ENCODE results near the gene PFN4.
"Not testable (repeated sequence)": the region's sequence is repeated elsewhere in the genome, so short reads cannot be mapped to it uniquely, and the experiment has no call there.

Gene PFN4

GRCh38 chr2:24110660-24111303 lies 12.4 kb downstream of the PFN4 start:
- DNase-seq, result no peak

DNA sequence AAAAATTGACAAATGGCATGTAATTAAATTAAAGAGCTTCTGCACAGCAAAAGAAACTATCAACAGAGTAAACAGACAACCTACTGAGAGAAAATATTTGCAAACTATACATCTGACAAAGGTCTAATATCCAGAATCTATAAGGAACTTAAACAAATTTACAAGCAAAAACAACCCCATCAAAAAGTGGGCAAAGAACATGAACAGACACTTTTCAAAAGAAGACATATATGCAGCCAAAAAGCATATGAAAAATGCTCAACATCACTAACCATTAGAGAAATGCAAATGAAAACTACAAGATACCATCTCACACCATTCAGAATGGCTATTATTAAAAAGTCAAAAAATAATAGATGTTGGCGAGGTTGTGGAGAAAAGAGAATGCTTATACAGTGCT lies 13.7 kb downstream of the PFN4 start:
- not testable (repeated sequence) for DNase-seq

DNA sequence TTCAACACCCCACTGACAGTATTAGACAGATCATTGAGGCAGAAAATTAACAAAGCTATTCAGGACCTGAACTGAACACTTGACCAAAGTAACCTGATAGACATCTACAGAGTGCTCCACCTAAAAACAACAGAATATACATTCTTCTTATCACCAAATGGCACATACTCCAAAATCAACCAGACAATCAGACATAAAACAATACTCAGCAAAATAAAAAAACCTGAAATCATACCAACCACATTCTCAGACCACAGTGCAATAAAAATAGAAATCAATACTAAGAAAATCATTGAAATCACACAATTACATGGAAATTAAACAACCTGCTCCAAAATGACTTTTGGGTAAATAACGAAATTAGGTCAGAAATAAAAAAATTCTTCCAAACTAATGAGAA lies 15.8 kb downstream of the PFN4 start:
- no peak for DNase-seq

GRCh38 chr2:24106786-24107185 lies 16.3 kb downstream of the PFN4 start:
- no peak for DNase-seq

GRCh38 chr2:24105816-24106215 lies 17.3 kb downstream of the PFN4 start:
- DNase-seq, result no peak

GRCh38 chr2:24104906-24105305 lies 18.2 kb downstream of the PFN4 start:
- DNase-seq, result no peak

GRCh38 chr2:24104110-24104650 lies 19.0 kb downstream of the PFN4 start:
- DNase-seq, result no peak

GRCh38 chr2:24102677-24103076 lies 20.5 kb downstream of the PFN4 start:
- DNase-seq, result no peak

DNA sequence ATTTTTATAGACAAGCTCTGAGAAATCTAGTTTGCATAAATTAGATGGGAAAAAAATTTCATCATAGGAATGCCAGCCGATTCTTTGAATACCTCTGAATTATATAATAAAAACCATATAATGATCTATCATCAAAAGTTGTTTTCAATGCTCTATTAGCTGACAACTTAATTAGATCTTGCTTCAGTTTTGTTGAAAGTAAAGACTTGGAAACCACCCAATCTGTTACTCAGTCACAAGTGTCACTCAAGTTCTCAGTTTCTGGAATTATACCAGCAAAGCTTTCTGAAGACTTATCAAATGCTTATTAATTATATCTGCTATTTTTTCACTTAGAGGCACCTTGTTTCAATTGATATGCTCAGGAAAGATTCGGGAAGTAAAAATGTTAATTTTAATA lies 21.1 kb downstream of the PFN4 start:
- no peak for DNase-seq

- DNase-seq, result not testable (repeated sequence)
Measured at GRCh38 chr2:24100732-24101131, 22.4 kb downstream of the PFN4 start.

DNA sequence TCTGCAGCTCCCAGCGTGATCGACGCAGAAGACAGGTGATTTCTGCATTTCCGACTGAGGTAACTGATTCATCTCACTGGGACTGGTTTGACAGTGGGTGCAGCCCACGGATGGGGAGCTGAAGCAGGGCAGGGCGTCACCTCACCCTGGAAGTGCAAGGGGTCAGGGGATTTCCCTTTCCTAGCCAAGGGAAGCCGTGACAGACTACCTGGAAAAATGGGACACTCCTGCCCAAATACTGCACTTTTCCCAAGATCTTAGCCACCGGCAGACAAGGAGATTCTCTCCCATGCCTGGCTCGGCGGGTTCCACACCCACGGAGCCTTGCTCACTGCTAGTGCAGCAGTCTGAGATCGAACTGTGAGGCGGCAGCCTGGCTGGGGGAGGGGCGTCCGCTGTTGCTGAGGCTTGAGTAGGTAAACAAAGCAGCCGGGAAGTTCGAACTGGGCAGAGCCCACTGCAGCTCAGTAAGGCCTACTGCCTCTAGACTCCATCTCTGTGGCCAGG lies 27.9 kb downstream of the PFN4 start:
- not testable (repeated sequence) for DNase-seq

GRCh38 chr2:24093270-24093669 lies 29.9 kb downstream of the PFN4 start:
- DNase-seq, result not testable (repeated sequence)

DNA sequence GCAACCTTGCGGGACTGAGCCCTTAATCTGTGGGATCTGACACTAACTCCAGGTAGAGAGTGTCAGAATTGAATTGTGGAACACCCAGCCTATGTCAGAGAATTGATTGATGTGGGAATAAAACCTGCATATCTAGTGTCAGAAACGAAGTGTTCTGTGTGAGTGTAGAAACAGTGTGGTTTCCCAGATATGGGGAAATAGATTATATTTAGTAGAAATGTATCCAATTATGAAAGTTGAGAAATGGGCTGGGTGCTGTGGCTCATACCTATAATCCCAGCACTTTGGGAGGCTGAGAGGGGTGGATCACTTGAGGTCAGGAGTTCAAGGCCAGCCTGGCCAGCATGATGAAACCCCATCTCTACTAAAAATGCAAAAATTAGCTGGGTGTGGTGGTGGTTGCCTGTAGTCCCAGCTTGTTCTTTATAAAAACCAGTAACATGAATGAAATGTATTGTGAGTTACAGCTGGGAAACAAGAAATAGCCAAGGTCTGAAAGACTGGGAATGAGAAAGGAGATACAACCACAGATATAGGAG lies 34.2 kb downstream of the PFN4 start:
- DNase-seq, result no peak

DNA sequence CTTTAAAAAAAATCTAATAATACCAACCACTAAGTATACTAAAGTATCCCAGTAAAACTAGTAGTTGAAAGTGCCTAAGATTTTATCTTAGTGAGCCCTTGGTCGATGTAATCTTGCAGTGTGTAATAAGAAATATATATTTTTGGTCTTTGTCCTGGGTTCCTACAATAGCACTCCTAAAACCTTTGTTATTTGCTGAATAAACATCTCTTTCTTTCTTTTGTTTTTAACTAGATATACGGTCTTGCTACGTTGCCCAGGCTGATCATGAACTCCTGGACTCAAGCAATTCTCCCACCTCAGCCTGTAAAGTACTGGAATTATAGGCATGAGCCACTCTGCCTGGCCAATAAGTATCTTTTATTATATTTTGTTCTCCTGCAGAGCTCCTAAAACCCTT lies 36.1 kb downstream of the PFN4 start:
- no peak for DNase-seq

DNA sequence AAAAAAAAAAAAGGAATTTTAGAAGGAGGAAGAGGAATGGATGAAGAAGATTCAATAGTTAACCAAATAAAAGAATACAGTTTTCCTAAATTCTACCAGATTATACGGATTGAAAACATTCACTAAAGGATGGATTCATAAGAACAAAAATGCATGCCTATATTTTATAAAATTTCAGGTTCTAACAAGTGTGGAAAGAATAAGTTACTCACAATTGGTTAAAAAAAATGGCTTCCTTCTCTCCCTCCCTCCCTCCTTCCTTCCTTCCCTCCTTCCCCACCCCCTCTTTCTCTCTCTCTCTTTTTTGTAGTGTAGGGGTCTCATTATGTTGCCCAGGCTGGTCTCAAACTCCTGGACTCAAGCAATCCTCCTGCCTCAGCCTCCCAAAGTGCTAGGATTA lies 36.9 kb downstream of the PFN4 start:
- no peak for DNase-seq

GRCh38 chr2:24085200-24085489 lies 38.0 kb downstream of the PFN4 start:
- DNase-seq, result no peak

- peak; percentile 94 for DNase-seq
Measured at GRCh38 chr2:24084386-24085199, 38.5 kb downstream of the PFN4 start, which contains the start of gene TP53I3. TSS of gene TP53I3 (minus strand) at chr2:24084834. CDS start at chr2:24084326, 508 bp downstream.

- DNase-seq, result peak; percentile 87
Measured at GRCh38 chr2:24083567-24084385, 39.4 kb downstream of the PFN4 start.

DNA sequence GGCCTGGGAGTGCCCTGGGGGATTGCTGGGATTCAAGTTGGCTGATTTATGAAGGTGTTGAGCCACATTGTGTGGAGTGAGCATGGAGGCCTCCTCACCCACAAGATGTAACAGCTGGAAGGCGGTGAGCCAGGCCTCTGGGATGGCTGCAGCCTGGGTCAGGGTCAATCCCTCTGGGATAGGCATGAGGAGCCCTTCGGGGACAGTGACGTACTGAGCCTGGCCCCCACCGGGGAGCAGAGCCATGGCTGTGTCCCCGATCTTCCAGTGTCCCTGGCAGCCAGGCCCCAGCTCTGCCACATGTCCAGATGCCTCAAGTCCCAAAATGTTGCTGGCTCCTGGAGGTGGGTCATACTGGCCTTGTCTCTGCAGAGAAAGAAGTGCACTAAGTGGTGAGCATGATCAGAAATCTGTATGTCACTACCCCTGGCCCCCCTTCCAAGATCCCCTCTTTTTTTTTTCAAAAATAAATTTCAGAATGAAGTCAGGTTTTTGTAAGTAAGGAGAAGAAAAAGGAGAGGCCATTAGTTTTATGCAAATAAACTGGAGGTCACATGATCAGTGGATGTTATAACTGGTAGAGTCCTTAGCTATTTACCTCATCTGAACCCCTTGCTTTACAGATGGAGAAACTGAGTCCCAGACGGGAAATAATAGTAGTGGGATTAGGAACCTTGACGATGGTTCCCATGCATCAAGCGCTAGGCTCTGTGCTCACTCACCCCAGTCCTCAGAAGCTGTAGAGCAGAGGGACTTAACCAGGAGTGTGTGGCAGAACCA lies 40.2 kb downstream of the PFN4 start:
- DNase-seq, result no peak

DNA sequence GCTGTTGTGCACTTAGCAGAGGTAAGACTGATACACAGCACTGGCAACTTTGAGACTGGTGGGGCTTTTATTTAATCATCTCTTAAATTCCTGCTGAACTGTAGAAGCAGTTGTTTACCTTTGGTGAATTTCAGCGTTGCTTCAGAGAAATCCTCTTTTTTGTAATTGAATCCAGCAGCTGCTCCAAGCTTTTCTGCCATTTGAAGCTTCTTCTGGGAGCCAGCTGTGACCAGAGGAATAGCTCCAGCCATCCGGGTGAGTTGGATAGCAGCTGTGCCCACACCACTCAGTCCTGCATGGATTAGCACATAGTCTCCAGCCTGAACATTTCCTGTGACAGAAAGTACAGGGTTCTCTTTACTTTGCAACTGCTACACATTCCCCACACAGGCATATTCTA lies 42.4 kb downstream of the PFN4 start:
- peak; percentile 30 for DNase-seq

- DNase-seq, result no peak
Measured at GRCh38 chr2:24077879-24078278, 45.3 kb downstream of the PFN4 start.

GRCh38 chr2:24077535-24077877 lies 45.6 kb downstream of the PFN4 start:
- no peak for DNase-seq

Measured in femur (tissue), 1 donor.